NCI-H446 (cell line): ENCODE results near the gene SGTB.
A peak's percentile ranks its signal among the peaks of the same experiment; 100 is the strongest.

Experiments
- DNase-seq, 2 experiments: peaks; one replicate each; lab custom pipeline; 2025; lab: John Stamatoyannopoulos, UW

The SGTB gene

GRCh38 chr5:65721720-65722574 is at the start of gene SGTB, which contains the start of gene NLN:
TSS of gene SGTB (minus strand) at chr5:65722109. CDS start at chr5:65720807, 1,302 bp downstream.
TSS of gene NLN (plus strand) at chr5:65722205. CDS start at chr5:65722374, 169 bp downstream.
- peak; percentile 21 to 85 for DNase-seq

- no peak for DNase-seq
These were observed 49.4 kb upstream of the SGTB start for GRCh38 chr5:65771266-65771665.

- no peak for DNase-seq
These were observed 47.6 kb upstream of the SGTB start for GRCh38 chr5:65769539-65769938.

- no peak for DNase-seq
These were observed 46.9 kb upstream of the SGTB start for GRCh38 chr5:65768723-65769346.

GRCh38 chr5:65767565-65767964 is 45.7 kb upstream of the SGTB start:
- DNase-seq, result no peak

- no peak for DNase-seq
These were observed 44.9 kb upstream of the SGTB start for GRCh38 chr5:65766781-65767180.

- no peak for DNase-seq
These were observed 44.3 kb upstream of the SGTB start for GRCh38 chr5:65766175-65766574.

GRCh38 chr5:65765582-65765981 is 43.7 kb upstream of the SGTB start:
- no peak for DNase-seq

GRCh38 chr5:65762234-65762633 is 40.3 kb upstream of the SGTB start:
- DNase-seq, result no peak

- DNase-seq, result no peak
These were observed 38.8 kb upstream of the SGTB start for GRCh38 chr5:65760504-65761275.

- DNase-seq, result no peak
These were observed 36.7 kb upstream of the SGTB start for GRCh38 chr5:65758546-65759144.

GRCh38 chr5:65753189-65753588 is 31.3 kb upstream of the SGTB start:
- DNase-seq, result no peak

GRCh38 chr5:65750938-65751337 is 29.0 kb upstream of the SGTB start:
- no peak for DNase-seq

GRCh38 chr5:65749956-65750355 is 28.0 kb upstream of the SGTB start:
- DNase-seq, result no peak

- no peak for DNase-seq
These were observed 27.4 kb upstream of the SGTB start for GRCh38 chr5:65749221-65749844.

GRCh38 chr5:65742565-65743231 is 20.8 kb upstream of the SGTB start:
- peak; percentile 18 to 39 for DNase-seq

- DNase-seq, result no peak
These were observed 17.3 kb upstream of the SGTB start for GRCh38 chr5:65739162-65739561.

GRCh38 chr5:65738305-65738704 is 16.4 kb upstream of the SGTB start:
- DNase-seq, result no peak

- DNase-seq, result no peak
These were observed 15.9 kb upstream of the SGTB start for GRCh38 chr5:65737842-65738241.

GRCh38 chr5:65736011-65736410 is 14.1 kb upstream of the SGTB start:
- no peak for DNase-seq

- DNase-seq, result no peak
These were observed 13.0 kb upstream of the SGTB start for GRCh38 chr5:65734921-65735320.
